Activated CD8-positive, alpha-beta T cell treated with anti-CD3 and anti-CD28 coated beads, Interleukin-2, amount 10 ng/mL, durations not matched to agents 7 days and 5 days (primary cell): ENCODE measurements around the gene ANKRD12. TPM values are rescaled to one million over a fixed set of nuclear protein-coding genes. Genes with fewer than 3 reads are reported as not detected.

Experiments used
- ATAC-seq: fragments of 150-1000 bp; cut with Tn5 transposase; one replicate; pipeline ENCODE4 v1.10.0; 2021; ENCODE audit warnings: moderate library complexity
- CTCF ChIA-PET: fragments of 350-600 bp; sonication (Branson Sonifier 250); formaldehyde crosslinking; loops from one replicate; lab custom pipeline; 2021; ENCODE audit warnings: antibody characterized with exemption; lab: Charles Lee
- POLR2A ChIA-PET: fragments of 350-600 bp; sonication (Branson Sonifier 250); formaldehyde crosslinking; loops from one replicate; lab custom pipeline; 2021; ENCODE audit warnings: antibody characterized with exemption; lab: Charles Lee
- DNase-seq: peaks from one replicate; pipeline ENCODE4 v3.0.0-alpha.2; 2020
- H3K27ac Mint-ChIP-seq: one replicate; pipeline ENCODE4 v1.8.0; 2021; ENCODE audit warnings: mild to moderate bottlenecking, mixed read lengths
- H3K27me3 Mint-ChIP-seq: one replicate; pipeline ENCODE4 v1.8.0; 2021; ENCODE audit warnings: low read depth, mixed read lengths
- H3K36me3 Mint-ChIP-seq: one replicate; pipeline ENCODE4 v1.8.0; 2021; ENCODE audit warnings: low read depth, mixed read lengths
- H3K4me1 Mint-ChIP-seq: one replicate; pipeline ENCODE4 v1.8.0; 2021; ENCODE audit warnings: low read depth, mixed read lengths
- H3K4me3 Mint-ChIP-seq: one replicate; pipeline ENCODE4 v1.8.0; 2021; ENCODE audit warnings: mild to moderate bottlenecking, mixed read lengths
- H3K9me3 Mint-ChIP-seq: one replicate; pipeline ENCODE4 v1.8.0; 2022; ENCODE audit warnings: mixed read lengths; ENCODE audit not compliant: insufficient read depth
- total RNA-seq, 2 experiments: library from RNA; stranded (reverse); gene quantifications; one replicate each; pipeline ENCODE4 v1.2.3, GENCODE V29; 2021

ANKRD12 gene
- total RNA-seq, 2 experiments from 2014 or later: 60.8 to 68.9 TPM

GRCh38 chr18:9095297-9096006 lies 41.1 kb upstream of the ANKRD12 start:
- Mint-ChIP-seq H3K4me3 (peak overlapping the region; percentile 54), H3K4me1 (peaks cover 61% of the 10 kb centered on the region)
- CTCF ChIA-PET: interaction anchor here (1.5 to 3.5 kb wide), 6 partner anchors 7 to 48 kb away, joined by 3 to 24 read pairs (median 10); partner anchors contain the start of gene NDUFV2

DNA sequence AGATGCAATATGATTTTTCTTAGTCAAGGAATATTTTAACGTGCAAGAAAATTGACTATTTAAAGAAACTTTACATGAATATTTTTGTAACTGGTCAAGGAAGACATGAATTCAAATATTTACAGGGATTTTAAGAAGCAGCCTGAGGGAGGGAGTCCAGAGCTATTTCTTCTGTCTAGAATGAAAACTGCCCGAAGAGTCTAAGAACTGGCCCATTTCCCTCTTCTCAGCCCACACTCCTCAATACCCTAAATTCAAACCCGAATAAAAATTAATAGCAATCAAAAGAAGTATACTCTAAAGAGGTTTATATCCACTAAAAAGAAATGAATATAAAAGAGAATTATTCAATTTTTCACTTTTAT lies 40.6 kb upstream of the ANKRD12 start:
- ATAC-seq (no peak), DNase-seq (no peak)
- Mint-ChIP-seq H3K9me3 (no peaks in the 10 kb centered on the region), H3K27me3 (no peaks in the 10 kb centered on the region), H3K27ac (peak overlapping the region; percentile 91), H3K4me1 (peaks cover 60% of the 10 kb centered on the region), H3K36me3 (peaks cover 15% of the 10 kb centered on the region), H3K4me3 (peak overlapping the region; percentile 54)
- POLR2A ChIA-PET: interaction anchor here (0.7 to 11.8 kb wide), 8 partner anchors 8 to 51 kb away, joined by 3 to 230 read pairs (median 10); partner anchors contain the start of genes ANKRD12 and NDUFV2
- CTCF ChIA-PET: interaction anchor here (1.3 to 3.5 kb wide), 6 partner anchors 9 to 47 kb away, joined by 3 to 24 read pairs (median 7); no protein-coding TSS in a partner anchor

More at GRCh38 chr18:9095297-9096006, 41.1 kb upstream of the ANKRD12 start:
- Mint-ChIP-seq H3K27me3 (no peaks in the 10 kb centered on the region), H3K9me3 (no peaks in the 10 kb centered on the region), H3K27ac (peak overlapping the region; percentile 91), H3K36me3 (peaks cover 14% of the 10 kb centered on the region)
- ATAC-seq: peak; percentile 66
- peak; percentile 78 for DNase-seq
- POLR2A ChIA-PET: interaction anchor here (0.7 to 11.8 kb wide), 9 partner anchors 8 to 52 kb away, joined by 3 to 230 read pairs (median 10); partner anchors contain the start of genes ANKRD12 and NDUFV2

DNA sequence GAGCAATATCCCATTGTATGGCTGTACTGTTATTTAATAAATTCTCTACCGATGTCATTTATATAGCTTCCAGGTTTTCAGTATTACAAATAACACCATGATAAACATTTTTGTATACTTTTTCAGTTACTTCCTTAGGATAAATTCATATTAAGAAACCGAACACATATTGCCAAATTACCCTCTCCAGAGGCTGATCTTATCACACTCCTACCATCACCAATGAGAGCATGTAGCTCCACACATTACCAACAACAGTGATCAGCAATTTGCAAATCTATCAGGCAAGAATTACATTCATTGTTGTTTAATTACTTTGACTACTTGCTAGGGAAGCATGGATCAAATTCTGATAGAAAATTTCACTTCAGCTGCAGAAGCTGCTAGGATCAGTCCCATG lies 39.9 kb upstream of the ANKRD12 start:
- DNase-seq (no peak), ATAC-seq (no peak)
- ChIA-PET CTCF (interaction anchor here (1.3 to 3.5 kb wide), 6 partner anchors 9 to 47 kb away, joined by 3 to 24 read pairs (median 7); no protein-coding TSS in a partner anchor), POLR2A (interaction anchor here (1.2 to 11.8 kb wide), 6 partner anchors 11 to 50 kb away, joined by 3 to 230 read pairs (median 10); partner anchors contain the start of gene ANKRD12)
- Mint-ChIP-seq H3K9me3 (no peaks in the 10 kb centered on the region), H3K4me1 (peaks cover 57% of the 10 kb centered on the region), H3K36me3 (peaks cover 13% of the 10 kb centered on the region), H3K27me3 (no peaks in the 10 kb centered on the region), H3K27ac (no peak overlapping the region), H3K4me3 (no peak overlapping the region)

- Mint-ChIP-seq H3K9me3 (no peaks in the 10 kb centered on the region), H3K4me1 (peaks cover 51% of the 10 kb centered on the region), H3K36me3 (peaks cover 13% of the 10 kb centered on the region), H3K27me3 (no peaks in the 10 kb centered on the region), H3K4me3 (no peak overlapping the region), H3K27ac (peak overlapping the region; percentile 7)
- POLR2A ChIA-PET: interaction anchor here (3.0 to 11.8 kb wide), 3 partner anchors 13 to 42 kb away, joined by 11 to 230 read pairs (median 68); partner anchors contain the start of gene ANKRD12
- CTCF ChIA-PET: interaction anchor here (0.8 to 3.1 kb wide), 5 partner anchors 12 to 23 kb away, joined by 3 to 12 read pairs (median 3); no protein-coding TSS in a partner anchor
- ATAC-seq (no peak), DNase-seq (no peak)
Observed at GRCh38 chr18:9097349-9097748, 39.2 kb upstream of the ANKRD12 start.

- ChIA-PET POLR2A (interaction anchor here (1.4 to 11.8 kb wide), 6 partner anchors 9 to 38 kb away, joined by 4 to 230 read pairs (median 118); partner anchors contain the start of gene ANKRD12), CTCF (interaction anchor here (1.0 to 6.8 kb wide), 4 partner anchors 13 to 38 kb away, joined by 3 to 54 read pairs (median 38); partner anchors contain the start of gene ANKRD12)
- DNase-seq: no peak
- Mint-ChIP-seq H3K27ac (peak overlapping the region; percentile 83), H3K4me1 (peaks cover 38% of the 10 kb centered on the region), H3K27me3 (no peaks in the 10 kb centered on the region), H3K9me3 (no peaks in the 10 kb centered on the region), H3K36me3 (peaks cover 31% of the 10 kb centered on the region), H3K4me3 (no peak overlapping the region)
- no peak for ATAC-seq
Observed at GRCh38 chr18:9100796-9101195, 35.8 kb upstream of the ANKRD12 start.

DNA sequence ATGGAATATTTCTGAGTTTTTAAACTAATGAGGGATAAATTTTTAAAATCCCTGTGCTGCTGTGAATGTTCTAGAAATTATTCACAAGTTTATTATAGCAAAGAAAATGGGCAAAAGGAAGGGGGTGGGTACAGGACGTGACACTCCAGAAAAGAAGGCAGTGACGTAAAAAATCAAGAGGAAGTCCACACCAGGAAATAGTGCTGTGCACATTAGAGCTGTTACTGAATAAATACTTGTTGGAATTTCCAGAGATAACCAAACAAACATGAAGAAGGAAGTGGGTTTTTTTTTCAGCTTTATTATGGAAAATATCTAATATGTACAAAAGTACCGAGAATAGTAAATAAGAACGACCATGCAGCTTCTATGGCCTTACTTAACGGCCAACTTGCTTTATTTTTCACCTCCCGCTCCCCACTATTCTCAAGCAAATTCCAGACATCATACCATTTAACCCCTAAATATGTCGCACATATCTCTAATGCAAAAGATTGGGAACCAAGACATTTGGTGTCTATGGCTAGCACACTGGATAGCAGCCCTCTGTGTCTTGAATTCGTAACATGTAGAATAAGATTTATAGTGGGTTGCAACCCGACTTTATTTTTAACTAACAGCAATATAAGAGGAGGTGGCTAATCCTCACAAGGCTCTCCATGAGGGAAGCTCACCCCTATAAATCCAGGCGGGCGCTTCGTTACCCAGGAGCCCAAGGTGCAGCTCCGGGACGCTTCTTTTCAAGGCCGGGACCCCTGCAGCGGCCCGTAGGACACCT lies 34.7 kb upstream of the ANKRD12 start:
- ChIA-PET POLR2A (interaction anchor here (0.7 to 11.8 kb wide), 11 partner anchors 7 to 37 kb away, joined by 3 to 230 read pairs (median 13); partner anchors contain the start of gene ANKRD12), CTCF (interaction anchor here (0.6 to 6.8 kb wide), 6 partner anchors 8 to 37 kb away, joined by 3 to 54 read pairs (median 19); partner anchors contain the start of gene ANKRD12)
- Mint-ChIP-seq H3K27ac (peak overlapping the region; percentile 97), H3K4me1 (peaks cover 46% of the 10 kb centered on the region), H3K27me3 (no peaks in the 10 kb centered on the region), H3K36me3 (peaks cover 42% of the 10 kb centered on the region), H3K4me3 (peak overlapping the region; percentile 89), H3K9me3 (no peaks in the 10 kb centered on the region)
- DNase-seq (peak; percentile 57), ATAC-seq (peak; percentile 22)

DNA sequence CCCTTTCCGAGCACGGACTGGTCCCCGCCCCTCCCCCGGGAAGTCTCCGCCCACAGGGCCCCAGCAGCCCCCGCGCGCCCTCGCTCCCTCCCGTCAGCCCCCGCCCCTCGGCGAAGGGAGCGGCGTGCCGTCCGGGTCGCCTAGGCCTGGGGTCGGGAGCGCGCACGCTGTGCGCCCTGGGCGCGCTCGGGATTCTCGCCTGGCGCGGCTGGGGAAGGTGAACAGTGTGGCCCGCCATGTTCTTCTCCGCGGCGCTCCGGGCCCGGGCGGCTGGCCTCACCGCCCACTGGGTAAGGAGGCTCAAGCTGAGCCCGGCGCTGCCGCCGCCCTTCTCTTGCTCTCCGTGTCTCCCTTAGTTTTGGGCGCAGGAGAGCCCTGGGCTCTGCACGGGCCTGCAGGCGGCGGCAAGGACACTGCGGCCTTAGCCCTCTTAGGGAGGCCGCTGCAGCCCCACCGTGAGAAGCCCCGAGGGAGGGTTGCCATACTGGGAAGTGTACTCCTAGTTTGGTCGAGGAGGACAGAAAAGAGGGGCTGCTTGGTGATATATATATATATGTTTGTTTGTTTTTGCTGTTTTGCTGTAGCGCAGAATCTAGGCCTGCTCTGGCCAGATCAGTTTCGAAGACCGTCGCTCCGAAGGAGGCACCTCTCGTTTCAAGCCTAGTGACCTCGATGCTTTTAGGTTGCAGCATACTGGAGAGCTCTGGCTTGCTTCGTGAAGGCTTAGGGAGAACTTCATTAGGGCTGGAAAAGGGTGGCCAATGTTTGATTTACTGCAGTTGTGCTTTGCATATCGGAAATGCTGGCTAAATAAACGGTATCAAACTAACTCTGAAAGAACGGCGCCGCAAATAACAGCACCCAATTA lies 33.8 kb upstream of the ANKRD12 start, which contains the start of gene NDUFV2:
NDUFV2 (plus strand) TSS at position 192 of the 868 bp plus-strand sequence; CDS start at position 237, 45 bp downstream.
- H3K27ac Mint-ChIP-seq: peak within 1 kb of the TSS; percentile 97
- H3K4me1 Mint-ChIP-seq: peaks cover 48% of the 10 kb centered on the region
- H3K4me3 Mint-ChIP-seq: peak within 1 kb of the TSS; percentile 89
- peaks cover 50% of the 10 kb centered on the region for H3K36me3 Mint-ChIP-seq
- CTCF ChIA-PET: interaction anchor here (0.6 to 6.8 kb wide), 8 partner anchors 8 to 36 kb away, joined by 3 to 54 read pairs (median 19); partner anchors contain the start of gene ANKRD12
- H3K9me3 Mint-ChIP-seq: no peaks in the 10 kb centered on the region
- POLR2A ChIA-PET: interaction anchor here (0.7 to 11.8 kb wide), 12 partner anchors 9 to 36 kb away, joined by 3 to 230 read pairs (median 11); partner anchors contain the start of gene ANKRD12
- H3K27me3 Mint-ChIP-seq: no peaks in the 10 kb centered on the region
- ATAC-seq: peak; percentile 91
- peak; percentile 98 for DNase-seq

DNA sequence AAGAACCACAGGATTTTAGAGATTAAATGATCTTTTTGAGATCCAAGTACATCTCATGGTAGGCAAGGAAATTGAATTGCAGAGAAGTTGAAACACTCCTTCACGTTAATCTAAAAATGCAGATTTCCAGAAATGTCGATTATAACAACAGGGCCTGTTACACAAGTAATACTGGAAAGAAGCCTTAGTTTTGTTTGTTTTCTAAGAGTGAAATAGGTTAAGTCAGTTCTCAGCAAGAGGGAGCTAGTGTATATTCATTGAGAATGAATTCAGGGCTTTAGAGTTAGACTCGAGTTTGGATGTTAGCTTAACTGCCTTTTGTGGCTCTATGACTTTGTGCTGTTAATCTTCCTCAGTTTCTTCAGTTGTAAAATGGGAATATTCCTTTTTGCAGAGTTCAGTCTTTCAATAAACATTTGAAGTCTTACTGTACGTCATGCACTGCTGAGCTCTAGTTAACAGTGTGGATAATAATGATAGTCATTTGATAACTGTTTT lies 33.2 kb upstream of the ANKRD12 start:
- Mint-ChIP-seq H3K4me3 (peak overlapping the region; percentile 89), H3K4me1 (peaks cover 55% of the 10 kb centered on the region), H3K9me3 (no peaks in the 10 kb centered on the region), H3K36me3 (peaks cover 55% of the 10 kb centered on the region), H3K27me3 (no peaks in the 10 kb centered on the region), H3K27ac (peak overlapping the region; percentile 97)
- ChIA-PET CTCF (interaction anchor here (0.6 to 6.8 kb wide), 10 partner anchors 9 to 44 kb away, joined by 3 to 54 read pairs (median 9); partner anchors contain the start of gene ANKRD12), POLR2A (interaction anchor here (0.7 to 11.8 kb wide), 7 partner anchors 11 to 37 kb away, joined by 3 to 230 read pairs (median 107); partner anchors contain the start of gene ANKRD12)
- no peak for ATAC-seq
- no peak for DNase-seq

GRCh38 chr18:9104244-9104901 lies 32.2 kb upstream of the ANKRD12 start:
- CTCF ChIA-PET: interaction anchor here (0.9 to 6.8 kb wide), 10 partner anchors 9 to 43 kb away, joined by 3 to 54 read pairs (median 6); partner anchors contain the start of gene ANKRD12
- POLR2A ChIA-PET: interaction anchor here (1.4 to 11.8 kb wide), 7 partner anchors 11 to 38 kb away, joined by 3 to 230 read pairs (median 107); partner anchors contain the start of gene ANKRD12

More at GRCh38 chr18:9104244-9104901, 32.2 kb upstream of the ANKRD12 start:
- Mint-ChIP-seq H3K27ac (peak overlapping the region; percentile 97), H3K9me3 (no peaks in the 10 kb centered on the region), H3K36me3 (peaks cover 63% of the 10 kb centered on the region), H3K4me1 (peaks cover 63% of the 10 kb centered on the region), H3K4me3 (peak overlapping the region; percentile 89), H3K27me3 (no peaks in the 10 kb centered on the region)
- ATAC-seq: no peak
- DNase-seq: no peak
